DND-41 (cell line): Measurements from ENCODE around the gene SORCS1.

Source experiments
- EZH2 ChIP-seq: IDR thresholded peaks from 3 replicates; pipeline ENCODE4 v1.6.1; 2012; ENCODE audit warnings: borderline replicate concordance, low read depth, mild to moderate bottlenecking, moderate library complexity, low read length, inconsistent platforms; ENCODE audit not compliant: severe bottlenecking
- TF ChIP-seq, protein P1 (sequence below): IDR thresholded peaks from 2 replicates; pipeline ENCODE4 v1.5.1; 2012; ENCODE audit warnings: borderline replicate concordance, low read length, moderate library complexity, mild to moderate bottlenecking; ENCODE audit not compliant: poor library complexity, severe bottlenecking; ENCODE audit errors: extremely low read depth

DNA sequence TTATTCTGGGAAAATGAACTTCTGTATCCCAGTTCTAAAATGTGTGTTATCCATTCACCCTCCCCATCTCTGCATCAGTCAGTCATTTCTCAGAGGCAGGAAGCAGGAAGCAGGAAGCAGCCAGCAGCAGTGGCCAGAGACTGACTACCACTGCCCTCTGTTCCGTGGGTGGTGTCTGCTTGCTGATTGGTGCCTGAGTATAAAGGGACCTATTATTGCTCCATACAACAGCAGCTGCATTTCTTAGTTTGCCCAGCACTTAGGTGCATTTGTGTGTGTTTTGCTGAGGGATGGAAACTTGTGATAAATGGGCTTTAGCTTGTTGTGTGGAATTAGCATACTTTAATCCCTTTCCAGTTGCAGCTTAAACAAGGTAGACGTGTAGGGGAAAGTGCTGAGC is 582.2 kb downstream of the SORCS1 start:
- TF ChIP-seq, protein P1, sequence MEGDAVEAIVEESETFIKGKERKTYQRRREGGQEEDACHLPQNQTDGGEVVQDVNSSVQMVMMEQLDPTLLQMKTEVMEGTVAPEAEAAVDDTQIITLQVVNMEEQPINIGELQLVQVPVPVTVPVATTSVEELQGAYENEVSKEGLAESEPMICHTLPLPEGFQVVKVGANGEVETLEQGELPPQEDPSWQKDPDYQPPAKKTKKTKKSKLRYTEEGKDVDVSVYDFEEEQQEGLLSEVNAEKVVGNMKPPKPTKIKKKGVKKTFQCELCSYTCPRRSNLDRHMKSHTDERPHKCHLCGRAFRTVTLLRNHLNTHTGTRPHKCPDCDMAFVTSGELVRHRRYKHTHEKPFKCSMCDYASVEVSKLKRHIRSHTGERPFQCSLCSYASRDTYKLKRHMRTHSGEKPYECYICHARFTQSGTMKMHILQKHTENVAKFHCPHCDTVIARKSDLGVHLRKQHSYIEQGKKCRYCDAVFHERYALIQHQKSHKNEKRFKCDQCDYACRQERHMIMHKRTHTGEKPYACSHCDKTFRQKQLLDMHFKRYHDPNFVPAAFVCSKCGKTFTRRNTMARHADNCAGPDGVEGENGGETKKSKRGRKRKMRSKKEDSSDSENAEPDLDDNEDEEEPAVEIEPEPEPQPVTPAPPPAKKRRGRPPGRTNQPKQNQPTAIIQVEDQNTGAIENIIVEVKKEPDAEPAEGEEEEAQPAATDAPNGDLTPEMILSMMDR: no peak
- no peak for TF ChIP-seq EZH2
